Activated T-helper 1 cell treated with Interleukin-2 at 50 U/mL for 16 hours (primary cell): ENCODE results near the gene CPM.
"Not testable (repeated sequence)": the region's sequence is repeated elsewhere in the genome, so short reads cannot be mapped to it uniquely, and the experiment has no call there.

Source experiments
- DNase-seq: peaks from one replicate; pipeline ENCODE4 v3.0.0-alpha.2; 2020; ENCODE audit warnings: low read depth

The CPM gene

DNA sequence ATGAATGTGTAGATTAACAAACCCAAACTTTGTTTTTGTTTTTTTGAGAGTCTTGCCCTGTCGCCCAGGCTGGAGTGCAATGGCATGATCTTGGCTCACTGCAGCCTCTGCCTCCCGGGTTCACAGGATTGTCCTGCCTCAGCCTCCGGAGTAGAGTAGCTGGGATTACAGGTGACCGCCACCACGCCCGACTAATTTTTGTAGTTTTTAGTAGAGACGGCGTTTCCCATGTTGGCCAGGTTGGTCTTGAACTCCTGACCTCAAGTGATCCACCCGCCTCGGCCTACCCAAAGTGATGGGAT lies 125.7 kb downstream of the CPM start:
- DNase-seq = not testable (repeated sequence)

- DNase-seq = no peak
Observed at GRCh38 chr12:68806488-68807237, 126.3 kb downstream of the CPM start.

DNA sequence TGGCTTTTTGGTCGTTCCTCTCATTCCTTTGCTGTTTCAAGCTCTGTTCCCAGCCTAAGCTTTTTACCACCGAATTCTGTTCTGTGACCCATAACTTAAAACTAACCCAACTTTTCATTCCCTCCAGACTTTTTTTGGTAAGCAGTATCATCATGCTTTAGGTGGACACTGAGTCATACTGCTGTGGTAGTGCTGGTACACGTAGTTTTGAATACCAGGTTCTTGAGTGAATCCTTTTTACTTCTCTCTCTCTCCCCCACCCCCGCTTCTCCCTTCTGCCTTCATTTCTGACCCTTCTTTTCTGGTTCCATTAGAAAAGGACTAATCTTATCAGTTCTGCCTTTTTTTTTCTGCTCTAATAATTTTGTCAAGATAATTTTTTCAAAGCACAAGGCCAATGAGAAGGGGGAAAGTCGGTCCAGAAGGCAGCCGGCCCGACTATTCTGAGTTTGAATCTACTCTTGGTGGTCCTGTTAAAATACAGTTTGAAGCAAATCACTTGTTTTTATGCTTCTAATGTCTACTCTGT lies 127.3 kb downstream of the CPM start:
- DNase-seq = no peak

DNA sequence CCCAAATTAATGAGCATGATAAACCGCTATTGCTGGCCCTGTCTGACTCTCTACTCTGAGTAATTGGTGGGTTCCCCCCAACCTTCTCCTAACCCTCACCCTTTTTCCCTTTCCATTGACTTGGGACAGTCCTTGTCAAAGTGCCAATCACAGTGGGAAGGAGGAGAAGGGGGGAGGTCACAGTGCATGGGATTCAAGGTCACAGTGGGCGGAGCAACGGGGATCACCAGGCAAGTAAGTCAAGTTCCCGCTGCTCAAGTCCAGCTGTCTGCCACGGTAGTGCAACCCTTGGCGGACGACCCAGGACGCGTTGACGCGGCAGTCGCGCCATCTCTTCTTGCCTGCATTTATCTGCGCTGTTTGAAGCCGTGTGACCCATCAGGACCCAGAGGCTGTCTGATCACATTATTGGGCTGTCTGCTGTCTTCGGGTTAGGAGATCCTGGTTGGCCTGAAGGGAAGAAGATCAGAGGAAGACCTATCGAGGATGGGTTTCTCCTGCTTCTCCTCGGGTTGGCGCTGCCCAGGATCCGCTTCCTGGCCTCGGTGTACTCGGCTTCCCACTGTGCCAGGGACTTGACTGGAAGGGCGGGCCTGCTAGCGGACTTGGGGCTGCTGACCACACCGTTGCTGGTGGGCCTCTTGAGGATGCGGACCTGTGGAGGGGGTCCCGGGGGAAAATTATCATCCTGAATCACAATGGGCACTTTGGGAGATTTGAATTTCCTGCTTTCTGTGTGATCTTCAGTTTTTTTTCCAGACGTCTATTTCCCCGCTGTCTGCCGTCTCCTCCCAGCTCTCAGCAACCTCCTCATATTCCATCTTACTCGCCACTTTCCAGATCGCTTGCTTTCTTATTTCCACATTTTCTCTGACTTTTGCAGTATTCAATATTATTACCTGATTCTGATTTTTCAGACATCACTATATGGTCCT lies 128.0 kb downstream of the CPM start:
- DNase-seq = no peak

GRCh38 chr12:68803948-68804656 lies 128.9 kb downstream of the CPM start:
- DNase-seq = no peak

GRCh38 chr12:68802911-68803651 lies 129.9 kb downstream of the CPM start:
- not testable (repeated sequence) for DNase-seq

DNA sequence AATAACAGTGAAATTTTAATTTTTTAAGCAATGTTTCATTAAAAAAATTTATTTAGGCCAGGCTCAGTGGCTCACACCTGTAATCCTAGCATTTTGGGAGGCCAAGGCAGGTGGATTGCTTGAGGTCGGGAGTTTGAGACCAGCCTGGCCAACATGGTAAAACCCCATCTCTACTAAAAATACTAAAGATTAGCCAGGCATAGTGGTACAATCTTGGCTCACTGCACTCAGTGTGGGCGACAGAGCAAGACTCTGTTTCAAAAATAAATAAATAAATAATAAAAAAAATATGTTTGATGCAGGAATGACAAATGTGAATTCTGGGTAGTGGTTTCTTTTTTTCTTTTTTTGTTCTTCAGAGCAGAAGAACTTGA lies 130.6 kb downstream of the CPM start:
- DNase-seq = not testable (repeated sequence)
